ENCODE data around the gene CNFN. TPM values are rescaled to one million over a fixed set of nuclear protein-coding genes. Genes with fewer than 3 reads are reported as not detected.

The CNFN gene
- total RNA-seq, 1 experiment from 2014 or later, result 7.1 TPM

DNA sequence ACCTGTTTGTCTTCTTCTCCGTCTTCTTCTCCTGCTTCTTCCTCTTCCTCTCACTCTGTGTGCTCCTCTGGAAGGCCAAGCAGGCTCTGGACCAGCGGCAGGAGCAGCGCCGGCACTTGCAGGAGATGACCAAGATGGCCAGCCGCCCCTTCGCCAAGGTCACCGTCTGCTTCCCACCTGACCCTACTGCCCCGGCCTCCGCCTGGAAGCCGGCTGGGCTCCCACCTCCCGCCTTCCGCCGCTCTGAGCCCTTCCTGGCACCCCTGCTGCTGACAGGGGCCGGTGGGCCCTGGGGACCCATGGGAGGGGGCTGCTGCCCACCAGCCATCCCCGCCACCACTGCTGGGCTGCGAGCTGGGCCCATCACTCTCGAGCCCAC lies 13.9 kb downstream of the CNFN start:
- no peak overlapping the region for H3K23ac ChIP-seq (ENCODE audit: insufficient read length, low read depth, low read length)
- H2BK5ac ChIP-seq (ENCODE audit: insufficient read length, low read length), result no peak overlapping the region
- H2BK20ac ChIP-seq (ENCODE audit: low read depth, low read length, poor library complexity, severe bottlenecking), result no peak overlapping the region
- no peak overlapping the region for H3K18ac ChIP-seq (ENCODE audit: insufficient read length, low read depth, low read length)
- no peaks in the 10 kb centered on the region for H3K79me2 ChIP-seq (ENCODE audit: insufficient read depth, low read length)
- TF ChIP-seq, protein P1, sequence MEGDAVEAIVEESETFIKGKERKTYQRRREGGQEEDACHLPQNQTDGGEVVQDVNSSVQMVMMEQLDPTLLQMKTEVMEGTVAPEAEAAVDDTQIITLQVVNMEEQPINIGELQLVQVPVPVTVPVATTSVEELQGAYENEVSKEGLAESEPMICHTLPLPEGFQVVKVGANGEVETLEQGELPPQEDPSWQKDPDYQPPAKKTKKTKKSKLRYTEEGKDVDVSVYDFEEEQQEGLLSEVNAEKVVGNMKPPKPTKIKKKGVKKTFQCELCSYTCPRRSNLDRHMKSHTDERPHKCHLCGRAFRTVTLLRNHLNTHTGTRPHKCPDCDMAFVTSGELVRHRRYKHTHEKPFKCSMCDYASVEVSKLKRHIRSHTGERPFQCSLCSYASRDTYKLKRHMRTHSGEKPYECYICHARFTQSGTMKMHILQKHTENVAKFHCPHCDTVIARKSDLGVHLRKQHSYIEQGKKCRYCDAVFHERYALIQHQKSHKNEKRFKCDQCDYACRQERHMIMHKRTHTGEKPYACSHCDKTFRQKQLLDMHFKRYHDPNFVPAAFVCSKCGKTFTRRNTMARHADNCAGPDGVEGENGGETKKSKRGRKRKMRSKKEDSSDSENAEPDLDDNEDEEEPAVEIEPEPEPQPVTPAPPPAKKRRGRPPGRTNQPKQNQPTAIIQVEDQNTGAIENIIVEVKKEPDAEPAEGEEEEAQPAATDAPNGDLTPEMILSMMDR (conservative IDR thresholded peaks at IDR 0.05), result no peak
- H3K27ac ChIP-seq (ENCODE audit: insufficient read length, low read depth, low read length), result no peak overlapping the region
- Mint-ChIP-seq H3K27me3 (ENCODE audit: low read depth) (peaks cover 11% of the 10 kb centered on the region), H3K27ac (no peak overlapping the region; a peak in 2 of 7 replicates), H3K4me3 (no peak overlapping the region), H3K4me1 (peaks cover 7 to 16% of the 10 kb centered on the region in 2 experiments), H3K9me3 (no peaks in the 10 kb centered on the region), H3K36me3 (ENCODE audit: insufficient read depth in 1 of 3, low read depth in 3 of 3) (peaks cover 9 to 35% (median 31%) of the 10 kb centered on the region in 3 experiments; a peak in 6 of 7 replicates)
- DNase-seq, result no peak
- no peak overlapping the region for H4K8ac ChIP-seq (replicated peaks; ENCODE audit: insufficient read length, low read depth, low read length)
- no peaks in the 10 kb centered on the region for H3K27me3 ChIP-seq (ENCODE audit: insufficient read depth, low read length)
- H4K20me1 ChIP-seq (ENCODE audit: control insufficient read depth, insufficient read depth, insufficient read length), result no peaks in the 10 kb centered on the region
- no peak overlapping the region for H4K91ac ChIP-seq (ENCODE audit: insufficient read length, low read depth, low read length)
- H3K4me1 ChIP-seq (ENCODE audit: insufficient read depth, low read length), result peaks cover 3% of the 10 kb centered on the region; the same call in 1 of the 2 replicates
- H3K14ac ChIP-seq (ENCODE audit: insufficient read depth, low read length), result no peak overlapping the region
- no peak overlapping the region for H3K9ac ChIP-seq (ENCODE audit: extremely low read depth, insufficient read length, low read length)
- no peak overlapping the region for H2BK12ac ChIP-seq (ENCODE audit: insufficient read length, low read depth, low read length)
- no peak overlapping the region for H3T11ph ChIP-seq (ENCODE audit: low read length)
- H3K56ac ChIP-seq (ENCODE audit: insufficient read length, low read depth, low read length), result no peak overlapping the region
- no peak overlapping the region for H2BK15ac ChIP-seq (ENCODE audit: low read depth, low read length)
- H2BK120ac ChIP-seq (ENCODE audit: low read depth, low read length, poor library complexity, severe bottlenecking), result no peak overlapping the region
- no peak overlapping the region for H3K4ac ChIP-seq (ENCODE audit: low read depth, low read length)
- H3K9me3 ChIP-seq (ENCODE audit: control insufficient read depth, low read depth, low read length), result no peaks in the 10 kb centered on the region
- no peaks in the 10 kb centered on the region for H3K23me2 ChIP-seq (ENCODE audit: insufficient read length, low read depth, low read length, poor library complexity, severe bottlenecking)
- no CpG with 5 or more reads among the region's 17 CpGs for WGBS (ENCODE audit: extremely low coverage, insufficient read length, low lambda C conversion rate)
- H3K4me2 ChIP-seq (ENCODE audit: insufficient read depth, insufficient read length, low read length), result no peak overlapping the region
- H4K5ac ChIP-seq (ENCODE audit: insufficient read length, low read depth, low read length), result no peak overlapping the region
- no peak overlapping the region for H2AK5ac ChIP-seq (ENCODE audit: insufficient read length, low read length)
- no peaks in the 10 kb centered on the region for H3K79me1 ChIP-seq (ENCODE audit: insufficient read depth, low read depth, low read length, poor library complexity, severe bottlenecking)
- H2AFZ ChIP-seq (ENCODE audit: low read length), result no peak overlapping the region

All from H9 (cell line).